Immature natural killer cell (primary cell): ENCODE data around the gene PREP. TPM values are rescaled to one million over a fixed set of nuclear protein-coding genes. Genes with fewer than 3 reads are reported as not detected.

Experiments used
- DNase-seq, 3 donors: peaks; one replicate each; pipeline ENCODE4 v3.0.0; 2022; ENCODE audit warnings: mixed read lengths in 1 of 3
- H3K27ac Mint-ChIP-seq, 6 donors: one replicate each; pipeline ENCODE4 v1.8.0; 2020; ENCODE audit warnings: mixed read lengths in 6 of 6, mild to moderate bottlenecking in 5 of 6, inconsistent platforms in 4 of 6, moderate library complexity in 3 of 6
- H3K27me3 Mint-ChIP-seq, 3 donors: one replicate each; pipeline ENCODE4 v1.8.0; 2020 to 2021; ENCODE audit warnings: low read depth in 3 of 3, mild to moderate bottlenecking in 3 of 3, mixed read lengths in 3 of 3, moderate library complexity in 3 of 3, inconsistent platforms in 1 of 3
- H3K36me3 Mint-ChIP-seq, 3 donors: one replicate each; pipeline ENCODE4 v1.8.0; 2020; ENCODE audit warnings: mixed read lengths in 3 of 3, inconsistent platforms in 2 of 3, mild to moderate bottlenecking in 2 of 3
- H3K4me1 Mint-ChIP-seq, 2 donors: one replicate each; pipeline ENCODE4 v1.8.0; 2020; ENCODE audit warnings: inconsistent platforms in 2 of 2, mild to moderate bottlenecking in 2 of 2, mixed read lengths in 2 of 2, moderate library complexity in 1 of 2
- H3K4me3 Mint-ChIP-seq, 5 donors: one replicate each; pipeline ENCODE4 v1.8.0; 2020; ENCODE audit warnings: mild to moderate bottlenecking in 5 of 5, mixed read lengths in 5 of 5, inconsistent platforms in 3 of 5, moderate library complexity in 3 of 5
- H3K9me3 Mint-ChIP-seq, 6 donors: one replicate each; pipeline ENCODE4 v1.8.0; 2020; ENCODE audit warnings: mild to moderate bottlenecking in 6 of 6, mixed read lengths in 6 of 6, inconsistent platforms in 4 of 6, moderate library complexity in 3 of 6
- polyA plus RNA-seq, 3 donors: library from polyadenylated mRNA; unstranded; fragments of 300-500 nt; fragmentation: Illumina TruSeq; gene quantifications; one replicate each; pipeline ENCODE4 v1.2.3, GENCODE V29; 2021

The PREP gene
- polyA plus RNA-seq, result 10 to 100 TPM; 28.1 to 58.3 (median 52.1) TPM

- H3K4me1 Mint-ChIP-seq, result peaks cover 48 to 53% of the 10 kb centered on the region in 2 donors
- peak; percentile 81 to 85 (median 85) for DNase-seq
- H3K27ac Mint-ChIP-seq, result peak within 1 kb of the TSS; percentile 66 to 93 (median 76)
- no peaks in the 10 kb centered on the region for H3K9me3 Mint-ChIP-seq
- peaks cover 2 to 15% (median 6%) of the 10 kb centered on the region in 3 donors for H3K27me3 Mint-ChIP-seq
- peaks cover 0 to 4% (median 0%) of the 10 kb centered on the region in 3 donors for H3K36me3 Mint-ChIP-seq
- peak within 1 kb of the TSS; percentile 88 to 96 (median 93) for H3K4me3 Mint-ChIP-seq
Observed at GRCh38 chr6:105402939-105403935, at the start of gene PREP. Gene PREP, minus strand, starts transcription at chr6:105403082. Its CDS starts 191 bp downstream, at chr6:105402891.

- peaks cover 2 to 8% (median 2%) of the 10 kb centered on the region in 3 donors for H3K27me3 Mint-ChIP-seq
- peak overlapping the region in 3 of 5 donors; percentile 70 to 93 (median 79) for H3K4me3 Mint-ChIP-seq
- no peak for DNase-seq
- peak overlapping the region; percentile 90 to 99 (median 95) for H3K27ac Mint-ChIP-seq
- no peaks in the 10 kb centered on the region for H3K9me3 Mint-ChIP-seq
- H3K36me3 Mint-ChIP-seq, result peaks cover 0 to 4% (median 0%) of the 10 kb centered on the region in 3 donors
- peaks cover 40 to 51% of the 10 kb centered on the region in 2 donors for H3K4me1 Mint-ChIP-seq
Observed at GRCh38 chr6:105452376-105452775, 49.5 kb upstream of the PREP start.

GRCh38 chr6:105449756-105450390 lies 47.0 kb upstream of the PREP start:
- no peak for DNase-seq
- Mint-ChIP-seq H3K27ac (peak overlapping the region in 1 of 6 donors; percentile 7), H3K36me3 (peaks cover 0 to 4% (median 0%) of the 10 kb centered on the region in 3 donors), H3K4me1 (peaks cover 34 to 36% of the 10 kb centered on the region in 2 donors), H3K9me3 (no peaks in the 10 kb centered on the region), H3K27me3 (peaks cover 2 to 9% (median 2%) of the 10 kb centered on the region in 3 donors), H3K4me3 (no peak overlapping the region)

- Mint-ChIP-seq H3K27ac (no peak overlapping the region), H3K9me3 (no peaks in the 10 kb centered on the region), H3K27me3 (peaks cover 0 to 2% (median 2%) of the 10 kb centered on the region in 3 donors), H3K4me1 (no peaks in the 10 kb centered on the region), H3K36me3 (peaks cover 3% of the 10 kb centered on the region in 3 donors), H3K4me3 (no peak overlapping the region)
- no peak for DNase-seq
Observed at GRCh38 chr6:105445481-105445880, 42.6 kb upstream of the PREP start.

- no peak overlapping the region for H3K27ac Mint-ChIP-seq
- H3K27me3 Mint-ChIP-seq, result peaks cover 0 to 3% (median 2%) of the 10 kb centered on the region in 3 donors
- H3K36me3 Mint-ChIP-seq, result peaks cover 3% of the 10 kb centered on the region in 3 donors
- no peak for DNase-seq
- no peaks in the 10 kb centered on the region for H3K4me1 Mint-ChIP-seq
- H3K9me3 Mint-ChIP-seq, result no peaks in the 10 kb centered on the region
- no peak overlapping the region for H3K4me3 Mint-ChIP-seq
Observed at GRCh38 chr6:105443941-105444340, 41.1 kb upstream of the PREP start.

GRCh38 chr6:105442369-105442768 lies 39.5 kb upstream of the PREP start:
- H3K9me3 Mint-ChIP-seq, result no peaks in the 10 kb centered on the region
- no peak for DNase-seq
- H3K36me3 Mint-ChIP-seq, result peaks cover 3 to 7% (median 3%) of the 10 kb centered on the region in 3 donors
- no peak overlapping the region for H3K4me3 Mint-ChIP-seq
- peaks cover 0 to 3% (median 0%) of the 10 kb centered on the region in 3 donors for H3K27me3 Mint-ChIP-seq
- no peak overlapping the region for H3K27ac Mint-ChIP-seq
- H3K4me1 Mint-ChIP-seq, result no peaks in the 10 kb centered on the region

- no peak for DNase-seq
- peaks cover 0 to 3% (median 2%) of the 10 kb centered on the region in 3 donors for H3K36me3 Mint-ChIP-seq
- H3K27ac Mint-ChIP-seq, result no peak overlapping the region
- no peak overlapping the region for H3K4me3 Mint-ChIP-seq
- no peaks in the 10 kb centered on the region for H3K4me1 Mint-ChIP-seq
- peaks cover 0 to 2% (median 1%) of the 10 kb centered on the region in 3 donors for H3K27me3 Mint-ChIP-seq
- no peaks in the 10 kb centered on the region for H3K9me3 Mint-ChIP-seq
Observed at GRCh38 chr6:105437236-105437635, 34.4 kb upstream of the PREP start.

GRCh38 chr6:105433723-105434122 lies 30.8 kb upstream of the PREP start:
- peaks cover 0 to 1% (median 0%) of the 10 kb centered on the region in 3 donors for H3K27me3 Mint-ChIP-seq
- DNase-seq, result no peak
- H3K4me3 Mint-ChIP-seq, result no peak overlapping the region
- peaks cover 0 to 3% (median 0%) of the 10 kb centered on the region in 3 donors for H3K36me3 Mint-ChIP-seq
- H3K9me3 Mint-ChIP-seq, result no peaks in the 10 kb centered on the region
- peak overlapping the region in 1 of 6 donors; percentile 6 for H3K27ac Mint-ChIP-seq
- H3K4me1 Mint-ChIP-seq, result no peaks in the 10 kb centered on the region

GRCh38 chr6:105432797-105433196 lies 29.9 kb upstream of the PREP start:
- no peak for DNase-seq
- Mint-ChIP-seq H3K9me3 (no peaks in the 10 kb centered on the region), H3K4me1 (no peaks in the 10 kb centered on the region), H3K36me3 (no peaks in the 10 kb centered on the region), H3K27ac (no peak overlapping the region), H3K27me3 (peaks cover 0 to 1% (median 0%) of the 10 kb centered on the region in 3 donors), H3K4me3 (no peak overlapping the region)

GRCh38 chr6:105431226-105431625 lies 28.3 kb upstream of the PREP start:
- no peaks in the 10 kb centered on the region for H3K9me3 Mint-ChIP-seq
- H3K4me1 Mint-ChIP-seq, result no peaks in the 10 kb centered on the region
- DNase-seq, result peak; percentile 40 to 62 (median 42)
- H3K36me3 Mint-ChIP-seq, result no peaks in the 10 kb centered on the region
- peaks cover 0 to 1% (median 0%) of the 10 kb centered on the region in 3 donors for H3K27me3 Mint-ChIP-seq
- no peak overlapping the region for H3K4me3 Mint-ChIP-seq
- H3K27ac Mint-ChIP-seq, result peak overlapping the region in 1 of 6 donors; percentile 54

- Mint-ChIP-seq H3K9me3 (no peaks in the 10 kb centered on the region), H3K27ac (no peak overlapping the region), H3K27me3 (peaks cover 0 to 1% (median 0%) of the 10 kb centered on the region in 3 donors), H3K4me3 (no peak overlapping the region), H3K4me1 (no peaks in the 10 kb centered on the region), H3K36me3 (no peaks in the 10 kb centered on the region)
- no peak for DNase-seq
Observed at GRCh38 chr6:105430685-105431084, 27.8 kb upstream of the PREP start.

GRCh38 chr6:105429676-105430075 lies 26.8 kb upstream of the PREP start:
- Mint-ChIP-seq H3K9me3 (no peaks in the 10 kb centered on the region), H3K27ac (no peak overlapping the region)

GRCh38 chr6:105428342-105428957 lies 25.6 kb upstream of the PREP start:
- no peak for DNase-seq
- Mint-ChIP-seq H3K36me3 (no peaks in the 10 kb centered on the region), H3K4me1 (no peaks in the 10 kb centered on the region), H3K4me3 (no peak overlapping the region), H3K9me3 (no peaks in the 10 kb centered on the region), H3K27ac (no peak overlapping the region), H3K27me3 (no peaks in the 10 kb centered on the region)

More at GRCh38 chr6:105429676-105430075, 26.8 kb upstream of the PREP start:
- Mint-ChIP-seq H3K27me3 (peaks cover 0 to 1% (median 0%) of the 10 kb centered on the region in 3 donors), H3K4me1 (no peaks in the 10 kb centered on the region), H3K4me3 (no peak overlapping the region), H3K36me3 (no peaks in the 10 kb centered on the region)
- no peak for DNase-seq
